Stimulated activated CD8-positive, alpha-beta memory T cell treated with anti-CD3 and anti-CD28 coated beads, Interleukin-7, amount 100 ng/mL, for 1 hour (primary cell): Measurements from ENCODE around the gene GPRC6A.

Source experiments
- DNase-seq, 2 donors: peaks; one replicate each; pipeline ENCODE4 v3.0.0-alpha.2; 2020; ENCODE audit warnings: low read depth in 2 of 2

Gene GPRC6A

GRCh38 chr6:116793224-116793623, 35.7 kb downstream of the GPRC6A start:
- DNase-seq: no peak

GRCh38 chr6:116783852-116784251, 45.0 kb downstream of the GPRC6A start:
- DNase-seq: no peak

GRCh38 chr6:116779573-116780164, 49.2 kb downstream of the GPRC6A start:
- no peak for DNase-seq

- no peak for DNase-seq
Observed at GRCh38 chr6:116773886-116774285, 55.0 kb downstream of the GPRC6A start.

- DNase-seq: no peak
Observed at GRCh38 chr6:116772450-116772849, 56.4 kb downstream of the GPRC6A start.

- no peak for DNase-seq
Observed at GRCh38 chr6:116767715-116768114, 61.2 kb downstream of the GPRC6A start.

- DNase-seq: no peak
Observed at GRCh38 chr6:116766506-116767176, 62.2 kb downstream of the GPRC6A start.

GRCh38 chr6:116764961-116765841, 63.7 kb downstream of the GPRC6A start, which contains the start of gene FAM162B:
Gene FAM162B (minus strand): TSS chr6:116765719. CDS start chr6:116765576, 143 bp downstream.
- no peak for DNase-seq

- no peak for DNase-seq
Observed at GRCh38 chr6:116764629-116764960, 64.3 kb downstream of the GPRC6A start.

GRCh38 chr6:116763906-116764628, 64.8 kb downstream of the GPRC6A start:
- DNase-seq: no peak

GRCh38 chr6:116763048-116763447, 65.8 kb downstream of the GPRC6A start:
- no peak for DNase-seq

GRCh38 chr6:116762235-116762634, 66.6 kb downstream of the GPRC6A start:
- no peak for DNase-seq

- DNase-seq: no peak
Observed at GRCh38 chr6:116761779-116762178, 67.1 kb downstream of the GPRC6A start.

- DNase-seq: no peak
Observed at GRCh38 chr6:116745176-116745575, 83.7 kb downstream of the GPRC6A start.
